HepG2 (cell line): Measurements from ENCODE around the gene TTC39C. TPM values are rescaled to one million over a fixed set of nuclear protein-coding genes. Genes with fewer than 3 reads are reported as not detected.

Experiments
- ATAC-seq: fragments of 200-7000 bp; cut with Tn5 transposase; 3 replicates; pipeline ENCODE4 v1.9.1; 2020; ENCODE audit warnings: mild to moderate bottlenecking, moderate library complexity
- BruUV-seq: library from RNA; stranded (reverse); fragments of 400-500 nt; replicated peaks from 2 replicates; lab custom pipeline; 2021; lab: Mats Ljungman, UMichigan
- CTCF ChIA-PET: fragments of 300-600 bp; formaldehyde crosslinking; extraction: SDS; loops from one replicate; lab custom pipeline; 2021; ENCODE audit warnings: low total read pairs, inconsistent platforms, low intra/inter-chr PET ratio; lab: Yijun Ruan, JAX
- POLR2A ChIA-PET: fragments of 350-600 bp; sonication (Branson Sonifier 250); formaldehyde crosslinking; loops from one replicate; lab custom pipeline; 2020; ENCODE audit warnings: antibody characterized with exemption, inconsistent platforms; lab: Yijun Ruan, JAX
- DNase-seq: peaks from one replicate; pipeline ENCODE4 v3.0.0-alpha.2; 2015; ENCODE audit warnings: low spot score
- FAIRE-seq: peaks from 3 replicates; lab custom pipeline; 2011; peaks lifted over from hg19 to GRCh38; lab: Jason Lieb, UNC
- H2AFZ ChIP-seq: one replicate; pipeline ENCODE4 v1.6.1; 2011; ENCODE audit warnings: low read length, inconsistent platforms
- H3K27ac ChIP-seq: fragments of 300-600 bp; 3 replicates; pipeline ENCODE4 v1.8.0; 2011; ENCODE audit warnings: mixed run types, mild to moderate bottlenecking, mixed read lengths, low read length, inconsistent platforms; ENCODE audit not compliant: insufficient read depth; ENCODE audit errors: extremely low read length
- H3K27me3 ChIP-seq, 2 experiments: fragments of 200-600 bp in 1 of 2; 2 replicates in 1 of 2; 3 replicates in 1 of 2; pipeline versions ENCODE4 v1.6.0 to v1.8.0; 2011; ENCODE audit warnings: low read length in 2 of 2, mild to moderate bottlenecking in 2 of 2, moderate library complexity in 2 of 2, inconsistent platforms in 1 of 2; ENCODE audit not compliant: insufficient read depth in 2 of 2, control insufficient read depth in 1 of 2
- H3K36me3 ChIP-seq, 2 experiments: fragments of 200-600 bp in 1 of 2; replicated peaks in 1 of 2; 2 replicates in 1 of 2; 3 replicates in 1 of 2; pipeline versions ENCODE4 v1.5.1 to v1.8.0; 2011; ENCODE audit warnings: low read length in 2 of 2, inconsistent platforms in 1 of 2; ENCODE audit not compliant: insufficient read depth in 2 of 2, control insufficient read depth in 1 of 2
- H3K4me1 ChIP-seq: 2 replicates; pipeline ENCODE4 v1.5.1; 2012; ENCODE audit warnings: low read length, inconsistent platforms; ENCODE audit not compliant: insufficient read depth
- H3K4me2 ChIP-seq: 2 replicates; pipeline ENCODE4 v1.6.0; 2011; ENCODE audit warnings: low read depth, low read length, inconsistent platforms
- H3K4me3 ChIP-seq, 3 experiments: fragments of 200-600 bp in 1 of 3; sonication (generic), shearing (Covaris generic) in 1 of 3; replicated peaks in 1 of 3; 2 replicates each; pipeline ENCODE4 v1.5.1; 2011 to 2016; ENCODE audit warnings: low read length in 3 of 3, inconsistent platforms in 2 of 3, low read depth in 2 of 3, mild to moderate bottlenecking in 2 of 3, control low read depth in 1 of 3, mixed read lengths in 1 of 3; ENCODE audit not compliant: insufficient read depth in 1 of 3
- H3K79me2 ChIP-seq: one replicate; pipeline ENCODE4 v1.6.1; 2011; ENCODE audit warnings: low read length, inconsistent platforms; ENCODE audit not compliant: insufficient read depth
- H3K9ac ChIP-seq: 2 replicates; pipeline ENCODE4 v1.6.0; 2011; ENCODE audit warnings: mild to moderate bottlenecking, low read depth, low read length, inconsistent platforms; ENCODE audit not compliant: insufficient read depth
- H3K9me3 ChIP-seq: 2 replicates; pipeline ENCODE4 v1.5.1; 2012; ENCODE audit warnings: mild to moderate bottlenecking, low read length
- H4K20me1 ChIP-seq: 2 replicates; pipeline ENCODE4 v1.6.0; 2011; ENCODE audit warnings: inconsistent platforms, mild to moderate bottlenecking, low read length, moderate library complexity; ENCODE audit not compliant: insufficient read depth
- NFIB ChIP-seq: sonication (generic); formaldehyde crosslinking; IDR thresholded peaks from 2 replicates; pipeline ENCODE4 v1.9.0; 2021; ENCODE audit warnings: missing genetic modification reagents, mild to moderate bottlenecking, borderline replicate concordance
- SOX13 ChIP-seq, 3 experiments: fragments of 450-650 bp in 1 of 3; sonication (generic) in 1 of 3; formaldehyde crosslinking in 1 of 3; IDR thresholded peaks in 2 of 3; conservative IDR thresholded peaks in 1 of 3; 2 replicates each; pipeline versions ENCODE4 v1.5.0 to v1.6.1; 2016 to 2020; ENCODE audit warnings: antibody characterized with exemption in 1 of 3, mild to moderate bottlenecking in 1 of 3, missing compliant biosample characterization in 1 of 3, missing genetic modification reagents in 1 of 3, moderate library complexity in 1 of 3
- TARDBP ChIP-seq: sonication (generic); formaldehyde crosslinking; IDR thresholded peaks from 2 replicates; pipeline ENCODE4 v1.8.0; 2022; ENCODE audit warnings: mild to moderate bottlenecking, missing genetic modification reagents
- TBX3 ChIP-seq: fragments of 450-650 bp; IDR thresholded peaks from 2 replicates; pipeline ENCODE4 v1.6.1; 2017; ENCODE audit warnings: antibody characterized with exemption, mild to moderate bottlenecking, inconsistent platforms, borderline replicate concordance
- THAP8 ChIP-seq: sonication (generic); formaldehyde crosslinking; IDR thresholded peaks from 2 replicates; pipeline ENCODE4 v1.5.1; 2020; ENCODE audit warnings: missing genetic modification reagents, mild to moderate bottlenecking, borderline replicate concordance
- U2AF2 ChIP-seq: fragments of 200-400 bp; formaldehyde crosslinking; IDR thresholded peaks from 2 replicates; pipeline ENCODE4 v1.6.1; 2017; ENCODE audit warnings: low read depth, mild to moderate bottlenecking, low read length
- ZBTB46 ChIP-seq: sonication (generic); formaldehyde crosslinking; IDR thresholded peaks from 2 replicates; pipeline ENCODE4 v1.4.0; 2020; ENCODE audit warnings: mild to moderate bottlenecking, missing genetic modification reagents, borderline replicate concordance
- ZFP82 ChIP-seq: sonication (generic); formaldehyde crosslinking; IDR thresholded peaks from 2 replicates; pipeline ENCODE4 v1.5.1; 2020; ENCODE audit warnings: mild to moderate bottlenecking, missing genetic modification reagents, borderline replicate concordance
- ZNF17 ChIP-seq: sonication (generic); formaldehyde crosslinking; IDR thresholded peaks from 2 replicates; pipeline ENCODE4 v1.5.0; 2020; ENCODE audit warnings: mild to moderate bottlenecking, missing genetic modification reagents
- ZNF350 ChIP-seq: sonication (generic); formaldehyde crosslinking; IDR thresholded peaks from 2 replicates; pipeline ENCODE4 v1.4.0; 2020; ENCODE audit warnings: mild to moderate bottlenecking, low read depth, missing genetic modification reagents, borderline replicate concordance
- ZNF607 ChIP-seq: sonication (generic); formaldehyde crosslinking; IDR thresholded peaks from 2 replicates; pipeline ENCODE4 v1.5.1; 2020; ENCODE audit warnings: missing genetic modification reagents, mild to moderate bottlenecking, borderline replicate concordance
- ZSCAN9 ChIP-seq: IDR thresholded peaks from 2 replicates; pipeline ENCODE4 v1.6.1; 2016; ENCODE audit warnings: borderline replicate concordance
- WGBS: methylation state at CpG from one replicate; pipeline ENCODE4 v1.1.6; 2017; ENCODE audit warnings: low lambda C conversion rate; 5-methylcytosine and 5-hydroxymethylcytosine counted together
- in situ Hi-C: cut with HindIII; loops from 2 replicates; pipeline ENCODE4 v1.10.0; 2017; ENCODE audit warnings: low pct_unique_long_range_greater_than_20kb; ENCODE audit not compliant: extremely low pct_ligation_motif_present
- intact Hi-C: fragments of 100-400 bp; cut with micrococcal nuclease; formaldehyde crosslinking; loops from one replicate; pipeline ENCODE4 v1.10.0; 2022; ENCODE audit not compliant: unreplicated experiment
- polyA plus RNA-seq, 8 experiments: library from polyadenylated mRNA; depleted of rRNA in 3 of 8; stranded (reverse) in 7 of 8; unstranded in 1 of 8; fragments of >200 nt; fragmentation: Illumina TruSeq in 4 of 8; extraction: Trizol in 4 of 8; gene quantifications; 2 replicates each; pipeline versions ENCODE4 v1.2.1 to v1.2.3, GENCODE V29; 2011 to 2016; ENCODE audit warnings: low read depth in 4 of 8, missing spikeins in 1 of 8, mixed read lengths in 1 of 8; ENCODE audit not compliant: insufficient read depth in 1 of 8
- total RNA-seq, 5 experiments: library from RNA; depleted of rRNA; stranded (reverse); fragments of >200 nt; fragmentation: Illumina TruSeq; extraction: Trizol; gene quantifications; 2 replicates each; pipeline ENCODE4 v1.2.3, GENCODE V29; 2016; ENCODE audit warnings: low read depth in 1 of 5
- TF ChIP-seq, protein P1 (sequence below): sonication (generic); formaldehyde crosslinking; IDR thresholded peaks from 2 replicates; pipeline ENCODE4 v1.4.0; 2020; ENCODE audit warnings: missing genetic modification reagents, mild to moderate bottlenecking, borderline replicate concordance
- TF ChIP-seq, protein P2 (sequence below): IDR thresholded peaks from 2 replicates; pipeline ENCODE4 v1.6.1; 2016; ENCODE audit warnings: low read depth, control low read depth

TTC39C gene
- total and polyA plus RNA-seq, 2 of the 13 experiments (the other 11 are each of a cell fraction or from before 2014, with no cell fraction given), result 19.1 to 25.9 TPM

- H3K9me3 ChIP-seq, result no peaks in the 10 kb centered on the region
- 0 out of 5 replicates have a peak, but pooled peaks cover 0 to 3% of the 10 kb centered on the region in 2 experiments for H3K27me3 ChIP-seq
- CTCF ChIA-PET, result no interaction called here
- 18% methylated on average over 44 of the region's 63 CpGs for WGBS
- no peaks in the 10 kb centered on the region for H3K36me3 ChIP-seq
- H3K4me1 ChIP-seq, result peaks cover 9% of the 10 kb centered on the region
- no peaks in the 10 kb centered on the region for H4K20me1 ChIP-seq
- H3K9ac ChIP-seq, result no peak within 1 kb of the TSS
- H3K4me2 ChIP-seq, result peak within 1 kb of the TSS; percentile 79
- H3K27ac ChIP-seq, result no peak within 1 kb of the TSS
- ATAC-seq, result peak; percentile 86
- in situ Hi-C loops, result no loop called here
- intact Hi-C loops, result no loop called here
- H3K79me2 ChIP-seq, result no peaks in the 10 kb centered on the region
- H3K4me3 ChIP-seq, result peak within 1 kb of the TSS; percentile 46 to 66 (median 53)
- peak; percentile 4 for FAIRE-seq
- peak within 1 kb of the TSS; percentile 97 for H2AFZ ChIP-seq
- peak; percentile 9 for DNase-seq
- POLR2A ChIA-PET, result no interaction called here
- no TSS peak for BruUV-seq
- TF ChIP-seq, protein P1, sequence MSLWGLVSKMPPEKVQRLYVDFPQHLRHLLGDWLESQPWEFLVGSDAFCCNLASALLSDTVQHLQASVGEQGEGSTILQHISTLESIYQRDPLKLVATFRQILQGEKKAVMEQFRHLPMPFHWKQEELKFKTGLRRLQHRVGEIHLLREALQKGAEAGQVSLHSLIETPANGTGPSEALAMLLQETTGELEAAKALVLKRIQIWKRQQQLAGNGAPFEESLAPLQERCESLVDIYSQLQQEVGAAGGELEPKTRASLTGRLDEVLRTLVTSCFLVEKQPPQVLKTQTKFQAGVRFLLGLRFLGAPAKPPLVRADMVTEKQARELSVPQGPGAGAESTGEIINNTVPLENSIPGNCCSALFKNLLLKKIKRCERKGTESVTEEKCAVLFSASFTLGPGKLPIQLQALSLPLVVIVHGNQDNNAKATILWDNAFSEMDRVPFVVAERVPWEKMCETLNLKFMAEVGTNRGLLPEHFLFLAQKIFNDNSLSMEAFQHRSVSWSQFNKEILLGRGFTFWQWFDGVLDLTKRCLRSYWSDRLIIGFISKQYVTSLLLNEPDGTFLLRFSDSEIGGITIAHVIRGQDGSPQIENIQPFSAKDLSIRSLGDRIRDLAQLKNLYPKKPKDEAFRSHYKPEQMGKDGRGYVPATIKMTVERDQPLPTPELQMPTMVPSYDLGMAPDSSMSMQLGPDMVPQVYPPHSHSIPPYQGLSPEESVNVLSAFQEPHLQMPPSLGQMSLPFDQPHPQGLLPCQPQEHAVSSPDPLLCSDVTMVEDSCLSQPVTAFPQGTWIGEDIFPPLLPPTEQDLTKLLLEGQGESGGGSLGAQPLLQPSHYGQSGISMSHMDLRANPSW (CRISPR knock-in tag), result no peak
- TF ChIP-seq ZBTB46 (CRISPR knock-in tag), result no peak
- TF ChIP-seq, protein P2, sequence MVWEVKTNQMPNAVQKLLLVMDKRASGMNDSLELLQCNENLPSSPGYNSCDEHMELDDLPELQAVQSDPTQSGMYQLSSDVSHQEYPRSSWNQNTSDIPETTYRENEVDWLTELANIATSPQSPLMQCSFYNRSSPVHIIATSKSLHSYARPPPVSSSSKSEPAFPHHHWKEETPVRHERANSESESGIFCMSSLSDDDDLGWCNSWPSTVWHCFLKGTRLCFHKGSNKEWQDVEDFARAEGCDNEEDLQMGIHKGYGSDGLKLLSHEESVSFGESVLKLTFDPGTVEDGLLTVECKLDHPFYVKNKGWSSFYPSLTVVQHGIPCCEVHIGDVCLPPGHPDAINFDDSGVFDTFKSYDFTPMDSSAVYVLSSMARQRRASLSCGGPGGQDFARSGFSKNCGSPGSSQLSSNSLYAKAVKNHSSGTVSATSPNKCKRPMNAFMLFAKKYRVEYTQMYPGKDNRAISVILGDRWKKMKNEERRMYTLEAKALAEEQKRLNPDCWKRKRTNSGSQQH (CRISPR knock-in tag), result no peak
- no peak for TF ChIP-seq ZNF17
- TF ChIP-seq U2AF2, result no peak
- TF ChIP-seq SOX13 (IDR thresholded peaks at IDR 0.05), result no peak
- TF ChIP-seq SOX13 (CRISPR knock-in tag; conservative IDR thresholded peaks at IDR 0.05 in 1 of 2, IDR thresholded peaks at IDR 0.05 in 1 of 2), result no peak
- no peak for TF ChIP-seq THAP8 (CRISPR knock-in tag)
- no peak for TF ChIP-seq ZNF350 (CRISPR knock-in tag)
- TF ChIP-seq ZFP82 (CRISPR knock-in tag), result no peak
- TF ChIP-seq ZSCAN9 (CRISPR knock-in tag), result no peak
- TF ChIP-seq TARDBP (CRISPR knock-in tag), result no peak
- TF ChIP-seq ZNF607 (CRISPR knock-in tag), result no peak
- TF ChIP-seq NFIB (CRISPR knock-in tag), result no peak
- no peak for TF ChIP-seq TBX3
Measured at GRCh38 chr18:24138789-24139616, 124.4 kb downstream of the TTC39C start, which contains the start of gene CABYR. Gene CABYR, plus strand, starts transcription at chr18:24139062. Its CDS starts 4,053 bp downstream, at chr18:24143115.
